ENCODE results near the gene CRTC3. TPM values are rescaled to one million over a fixed set of nuclear protein-coding genes. Genes with fewer than 3 reads are reported as not detected.

The CRTC3 gene
- total RNA-seq, 3 donors from 2014 or later, result 21.6 to 53.6 (median 21.7) TPM

GRCh38 chr15:90610190-90610589 lies 80.5 kb downstream of the CRTC3 start:
- Histone ChIP-seq H3K36me3 (ENCODE audit: low read depth) (no peaks in the 10 kb centered on the region), H3K4me1 (ENCODE audit: low read depth) (peaks cover 5% of the 10 kb centered on the region), H3K4me3 (no peak overlapping the region), H3K9me3 (no peaks in the 10 kb centered on the region)
- intact Hi-C loops (cut with DNase I, micrococcal nuclease), result no loop called here
- no peak for DNase-seq
- TF ChIP-seq, protein P1, sequence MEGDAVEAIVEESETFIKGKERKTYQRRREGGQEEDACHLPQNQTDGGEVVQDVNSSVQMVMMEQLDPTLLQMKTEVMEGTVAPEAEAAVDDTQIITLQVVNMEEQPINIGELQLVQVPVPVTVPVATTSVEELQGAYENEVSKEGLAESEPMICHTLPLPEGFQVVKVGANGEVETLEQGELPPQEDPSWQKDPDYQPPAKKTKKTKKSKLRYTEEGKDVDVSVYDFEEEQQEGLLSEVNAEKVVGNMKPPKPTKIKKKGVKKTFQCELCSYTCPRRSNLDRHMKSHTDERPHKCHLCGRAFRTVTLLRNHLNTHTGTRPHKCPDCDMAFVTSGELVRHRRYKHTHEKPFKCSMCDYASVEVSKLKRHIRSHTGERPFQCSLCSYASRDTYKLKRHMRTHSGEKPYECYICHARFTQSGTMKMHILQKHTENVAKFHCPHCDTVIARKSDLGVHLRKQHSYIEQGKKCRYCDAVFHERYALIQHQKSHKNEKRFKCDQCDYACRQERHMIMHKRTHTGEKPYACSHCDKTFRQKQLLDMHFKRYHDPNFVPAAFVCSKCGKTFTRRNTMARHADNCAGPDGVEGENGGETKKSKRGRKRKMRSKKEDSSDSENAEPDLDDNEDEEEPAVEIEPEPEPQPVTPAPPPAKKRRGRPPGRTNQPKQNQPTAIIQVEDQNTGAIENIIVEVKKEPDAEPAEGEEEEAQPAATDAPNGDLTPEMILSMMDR (IDR thresholded peaks at IDR 0.05), result no peak
- peak; percentile 25 for ATAC-seq

GRCh38 chr15:90611157-90611556 lies 81.4 kb downstream of the CRTC3 start:
- H3K36me3 ChIP-seq (ENCODE audit: low read depth), result no peaks in the 10 kb centered on the region
- DNase-seq (no peak), ATAC-seq (no peak)
- H3K9me3 ChIP-seq, result no peaks in the 10 kb centered on the region
- peaks cover 5% of the 10 kb centered on the region for H3K4me1 ChIP-seq (ENCODE audit: low read depth)
- intact Hi-C loops (cut with DNase I, micrococcal nuclease), result no loop called here
- H3K4me3 ChIP-seq, result no peak overlapping the region
- TF ChIP-seq, protein P1 (IDR thresholded peaks at IDR 0.05), result no peak

DNA sequence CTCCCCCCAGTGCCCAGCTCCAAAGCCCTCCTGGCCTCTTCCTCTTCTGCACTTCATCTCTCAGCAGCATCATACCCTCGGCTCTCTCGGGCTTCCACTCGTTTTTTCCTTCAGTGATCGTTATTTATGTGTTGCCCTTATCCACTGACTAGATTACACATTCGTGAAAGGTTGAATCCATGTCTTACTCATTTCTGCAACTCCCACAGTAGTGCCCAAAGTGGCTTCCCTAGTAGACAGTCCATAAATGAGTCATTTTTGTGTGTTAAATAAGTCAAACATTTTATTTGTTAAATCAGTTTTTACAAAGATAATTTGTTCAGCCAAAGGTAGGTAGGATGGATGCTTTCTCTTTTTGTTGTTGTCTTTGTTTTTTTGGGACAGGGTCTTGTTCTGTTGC lies 87.4 kb downstream of the CRTC3 start:
- ATAC-seq (no peak), DNase-seq (no peak)
- Histone ChIP-seq H3K36me3 (ENCODE audit: low read depth) (no peaks in the 10 kb centered on the region), H3K4me3 (no peak overlapping the region), H3K9me3 (no peaks in the 10 kb centered on the region), H3K4me1 (ENCODE audit: low read depth) (no peaks in the 10 kb centered on the region)
- TF ChIP-seq, protein P1 (IDR thresholded peaks at IDR 0.05), result no peak
- intact Hi-C loops (cut with DNase I, micrococcal nuclease), result no loop called here

DNA sequence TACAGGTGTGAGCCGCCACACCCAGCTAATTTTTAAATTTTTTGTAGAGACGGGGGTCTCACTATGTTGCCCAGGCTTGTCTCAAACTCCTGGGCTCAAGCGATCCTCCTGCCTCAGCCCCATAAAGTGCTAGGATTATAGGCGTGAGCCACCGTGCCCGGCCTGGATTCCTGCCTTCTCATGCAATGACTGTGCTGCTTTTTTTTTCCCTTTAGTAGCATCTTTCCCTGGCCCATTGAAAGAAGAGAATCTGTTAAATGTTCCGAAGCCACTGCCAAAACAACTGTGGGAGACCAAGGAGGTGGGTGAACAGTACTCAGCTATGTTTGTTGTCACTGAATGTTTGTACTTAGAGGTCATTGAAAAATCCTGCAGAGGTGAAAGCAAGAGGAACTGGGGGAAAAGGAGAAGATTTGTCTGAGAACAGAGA lies 88.0 kb downstream of the CRTC3 start:
- no peaks in the 10 kb centered on the region for H3K4me1 ChIP-seq (ENCODE audit: low read depth)
- intact Hi-C loops (cut with DNase I, micrococcal nuclease), result no loop called here
- TF ChIP-seq, protein P1 (IDR thresholded peaks at IDR 0.05), result no peak
- no peaks in the 10 kb centered on the region for H3K36me3 ChIP-seq (ENCODE audit: low read depth)
- no peaks in the 10 kb centered on the region for H3K9me3 ChIP-seq
- ATAC-seq, result no peak
- H3K4me3 ChIP-seq, result no peak overlapping the region
- DNase-seq, result no peak

DNA sequence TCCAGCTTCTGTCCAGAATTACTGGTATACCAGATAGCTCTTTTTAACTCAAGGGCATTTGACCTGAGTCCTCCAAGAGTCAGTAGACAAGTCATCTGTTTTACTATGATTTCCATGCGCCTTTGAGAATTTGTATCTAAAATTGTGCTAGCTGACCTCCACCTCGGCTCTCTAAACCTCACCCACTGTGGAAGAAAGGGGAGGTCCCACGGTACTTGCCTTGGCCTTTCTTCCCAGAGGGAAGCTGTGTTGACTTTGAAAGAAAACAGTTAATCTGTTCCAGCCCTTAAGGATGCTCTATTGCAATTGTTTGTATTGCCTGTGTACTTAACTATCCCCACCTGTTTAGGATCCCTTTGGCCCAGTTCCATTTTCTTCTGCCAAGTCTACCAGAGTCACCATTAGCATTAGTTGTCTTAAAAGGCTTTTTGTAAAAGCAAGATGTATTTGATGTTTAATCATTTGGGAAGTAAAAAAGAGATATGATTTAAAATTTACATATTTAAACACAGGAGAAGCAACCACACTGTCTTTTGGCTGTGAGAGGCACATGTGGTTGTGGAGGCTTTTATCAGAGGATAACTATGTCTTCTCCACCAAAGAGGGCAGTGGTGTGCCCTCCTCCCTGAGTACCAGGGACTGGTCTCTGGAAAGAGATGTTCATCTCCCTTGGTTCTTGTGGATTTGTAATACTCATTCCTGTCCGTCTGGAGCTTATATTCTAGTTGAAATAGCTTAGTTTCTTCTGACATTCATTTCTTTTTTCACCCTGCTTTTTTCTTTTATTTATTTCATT lies 88.8 kb downstream of the CRTC3 start:
- DNase-seq (no peak), ATAC-seq (no peak)
- TF ChIP-seq, protein P1 (IDR thresholded peaks at IDR 0.05), result no peak
- Histone ChIP-seq H3K9me3 (no peaks in the 10 kb centered on the region), H3K4me1 (ENCODE audit: low read depth) (no peaks in the 10 kb centered on the region), H3K4me3 (no peak overlapping the region), H3K36me3 (ENCODE audit: low read depth) (no peaks in the 10 kb centered on the region)
- intact Hi-C loops (cut with DNase I, micrococcal nuclease), result no loop called here
